ENCODE results near the gene UBR1.

DNA sequence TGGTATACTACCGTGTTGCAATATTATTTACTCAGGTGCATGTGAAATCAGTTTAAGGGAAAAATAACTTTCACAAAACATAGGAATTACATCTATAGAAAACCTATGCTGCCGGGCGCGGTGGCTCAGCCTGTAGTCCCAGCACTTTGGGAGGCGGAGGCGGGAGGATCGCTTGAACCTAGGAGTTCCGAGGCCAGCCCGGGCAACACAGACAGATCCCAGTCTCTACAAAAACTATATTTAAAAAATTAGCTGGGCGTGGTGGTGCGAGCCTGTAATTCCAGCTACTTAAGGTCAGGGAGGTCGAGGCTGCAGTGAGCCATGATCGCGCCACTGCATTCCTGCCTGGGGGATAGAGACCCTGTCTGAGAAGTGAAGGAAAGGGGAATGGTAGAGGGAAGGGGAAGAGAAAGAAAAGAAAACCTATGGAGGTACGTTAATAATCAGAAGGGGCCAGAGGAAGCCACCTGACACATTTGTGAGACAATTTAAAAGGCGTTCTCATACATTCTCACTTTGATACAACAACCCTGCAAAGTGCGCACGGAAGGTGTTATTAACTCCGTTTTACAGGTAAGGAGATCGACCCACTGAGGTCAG, 27.1 kb upstream of the UBR1 start:
- TF ChIP-seq CTCF (IDR thresholded peaks at IDR 0.05) (no peak), POLR2A (IDR thresholded peaks at IDR 0.05) (no peak)
